Measurements from ENCODE around the gene PRSS57.

DNA sequence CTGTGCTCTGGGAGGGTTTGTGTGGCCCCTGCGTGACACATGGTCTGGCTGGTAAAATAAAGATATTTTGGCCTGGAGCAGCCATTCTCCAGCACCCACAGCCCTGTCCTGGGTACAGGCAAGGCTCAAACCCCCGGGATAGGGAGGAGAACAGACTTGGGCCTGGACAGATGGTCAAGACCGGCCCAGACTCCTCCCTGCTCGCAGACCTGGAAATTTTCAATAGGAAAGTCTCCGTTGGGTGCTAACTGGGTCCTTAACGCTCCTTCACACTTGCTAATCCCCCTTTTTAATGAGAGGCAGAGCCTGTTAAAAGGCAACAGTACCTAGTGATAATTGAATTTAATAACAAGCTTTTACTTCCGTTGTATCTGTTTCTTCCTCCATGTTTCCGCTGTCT lies 16.0 kb upstream of the PRSS57 start:
- TF ChIP-seq, protein P1, sequence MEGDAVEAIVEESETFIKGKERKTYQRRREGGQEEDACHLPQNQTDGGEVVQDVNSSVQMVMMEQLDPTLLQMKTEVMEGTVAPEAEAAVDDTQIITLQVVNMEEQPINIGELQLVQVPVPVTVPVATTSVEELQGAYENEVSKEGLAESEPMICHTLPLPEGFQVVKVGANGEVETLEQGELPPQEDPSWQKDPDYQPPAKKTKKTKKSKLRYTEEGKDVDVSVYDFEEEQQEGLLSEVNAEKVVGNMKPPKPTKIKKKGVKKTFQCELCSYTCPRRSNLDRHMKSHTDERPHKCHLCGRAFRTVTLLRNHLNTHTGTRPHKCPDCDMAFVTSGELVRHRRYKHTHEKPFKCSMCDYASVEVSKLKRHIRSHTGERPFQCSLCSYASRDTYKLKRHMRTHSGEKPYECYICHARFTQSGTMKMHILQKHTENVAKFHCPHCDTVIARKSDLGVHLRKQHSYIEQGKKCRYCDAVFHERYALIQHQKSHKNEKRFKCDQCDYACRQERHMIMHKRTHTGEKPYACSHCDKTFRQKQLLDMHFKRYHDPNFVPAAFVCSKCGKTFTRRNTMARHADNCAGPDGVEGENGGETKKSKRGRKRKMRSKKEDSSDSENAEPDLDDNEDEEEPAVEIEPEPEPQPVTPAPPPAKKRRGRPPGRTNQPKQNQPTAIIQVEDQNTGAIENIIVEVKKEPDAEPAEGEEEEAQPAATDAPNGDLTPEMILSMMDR (IDR thresholded peaks at IDR 0.05) = no peak
- no peak for TF ChIP-seq POLR2A (IDR thresholded peaks at IDR 0.05)
- TF ChIP-seq POLR2AphosphoS5 (IDR thresholded peaks at IDR 0.05) = no peak
